ENCODE results near the gene KLHL29.

KLHL29 gene

DNA sequence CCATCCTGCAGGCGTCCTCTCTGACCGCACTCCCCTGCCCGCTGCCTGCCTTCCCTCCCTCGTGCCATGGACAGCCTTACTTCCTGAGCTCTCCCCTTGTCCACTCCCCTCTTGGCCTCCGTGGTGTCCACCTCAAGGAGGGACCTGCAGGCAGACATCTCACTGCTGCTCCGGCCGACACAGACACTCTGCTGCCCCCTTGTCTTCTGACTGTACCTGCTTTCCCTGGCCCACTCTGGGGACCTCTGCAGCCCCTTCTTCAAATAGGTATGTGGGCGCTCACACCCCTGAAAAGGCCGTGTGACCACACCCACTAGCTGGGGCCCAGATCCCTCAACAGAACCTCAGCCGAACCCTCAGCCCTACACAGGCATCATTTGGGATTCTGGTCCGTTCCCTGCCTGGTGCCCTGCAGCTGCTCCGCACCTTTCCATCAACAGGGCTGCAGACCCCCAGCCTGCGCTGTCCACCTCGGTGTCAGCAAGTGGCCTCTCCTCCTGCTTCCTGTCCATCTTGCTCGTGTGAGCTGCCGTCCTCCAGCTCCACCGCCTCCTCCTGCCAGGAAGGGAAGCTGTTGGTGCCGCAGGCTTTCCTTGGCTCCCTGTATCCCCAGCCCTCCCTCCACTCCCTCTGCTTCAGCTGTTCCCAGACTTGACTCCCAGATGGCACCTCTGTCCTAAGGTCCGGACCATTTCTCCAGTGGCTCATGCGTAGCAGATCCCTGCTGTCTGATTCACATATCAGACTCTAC, 94.1 kb downstream of the KLHL29 start:
- DNase-seq = no peak

- DNase-seq = no peak
Observed at GRCh38 chr2:23480957-23481797, 96.2 kb downstream of the KLHL29 start.

- DNase-seq = no peak
Observed at GRCh38 chr2:23482188-23482587, 97.2 kb downstream of the KLHL29 start.

DNA sequence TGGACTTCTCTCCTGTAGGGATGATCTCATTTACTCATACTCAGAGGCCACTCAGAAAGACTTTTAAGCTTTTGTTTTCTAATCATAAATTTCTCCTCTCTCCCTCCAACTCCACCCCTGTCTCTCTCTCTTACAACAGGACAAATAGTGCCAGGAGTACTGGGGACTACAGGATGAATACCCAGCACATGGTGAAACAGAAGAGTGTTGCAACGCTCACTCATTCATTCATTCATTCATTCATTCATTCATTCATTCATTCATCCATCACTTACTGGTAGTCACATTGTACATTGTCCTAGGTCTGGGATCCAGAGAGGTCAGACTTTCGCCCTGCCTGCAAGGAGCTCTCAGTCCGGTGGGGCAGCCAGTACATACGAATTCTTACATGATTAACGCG, 97.6 kb downstream of the KLHL29 start:
- DNase-seq = no peak

- DNase-seq = no peak
Observed at GRCh38 chr2:23483791-23484190, 98.8 kb downstream of the KLHL29 start.

DNA sequence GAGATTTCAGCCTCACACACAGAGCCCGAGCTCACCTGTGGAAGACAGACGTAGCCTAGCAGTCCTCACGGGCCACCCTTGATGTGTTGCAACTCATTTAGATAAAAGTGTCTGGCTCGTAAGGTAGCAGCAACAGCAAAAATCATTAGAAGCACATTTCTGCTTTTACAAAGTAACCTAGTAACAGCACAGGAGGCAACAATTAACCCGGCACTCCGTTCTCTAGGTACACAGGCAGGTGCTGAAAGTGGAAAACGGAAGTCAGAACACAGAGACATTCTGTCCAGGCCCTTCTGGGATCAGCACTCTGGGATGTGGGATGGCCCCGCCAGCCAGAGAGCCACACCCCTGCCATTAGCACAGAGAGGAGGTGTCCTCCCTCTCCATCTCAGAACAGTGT, 99.3 kb downstream of the KLHL29 start:
- no peak for DNase-seq

DNA sequence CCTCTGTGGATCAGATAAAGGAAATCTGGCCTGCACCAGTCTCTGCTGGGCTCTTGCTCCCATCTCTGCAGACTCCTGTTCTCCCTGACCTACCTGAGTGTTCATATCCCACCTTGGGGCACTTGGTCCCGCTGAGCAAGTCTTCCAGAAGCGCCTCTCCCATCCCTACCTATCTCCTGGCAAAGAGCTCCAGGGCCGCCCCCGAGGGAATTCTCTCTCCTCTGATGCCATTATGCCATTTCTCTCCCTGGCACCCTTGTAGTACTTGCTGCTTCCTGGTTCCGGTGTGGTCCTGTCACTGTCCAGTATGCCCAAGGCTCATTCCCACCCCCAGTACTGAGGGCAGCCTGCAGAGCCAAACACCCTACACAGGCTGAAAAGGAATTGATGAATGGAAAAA, 99.8 kb downstream of the KLHL29 start:
- no peak for DNase-seq

DNA sequence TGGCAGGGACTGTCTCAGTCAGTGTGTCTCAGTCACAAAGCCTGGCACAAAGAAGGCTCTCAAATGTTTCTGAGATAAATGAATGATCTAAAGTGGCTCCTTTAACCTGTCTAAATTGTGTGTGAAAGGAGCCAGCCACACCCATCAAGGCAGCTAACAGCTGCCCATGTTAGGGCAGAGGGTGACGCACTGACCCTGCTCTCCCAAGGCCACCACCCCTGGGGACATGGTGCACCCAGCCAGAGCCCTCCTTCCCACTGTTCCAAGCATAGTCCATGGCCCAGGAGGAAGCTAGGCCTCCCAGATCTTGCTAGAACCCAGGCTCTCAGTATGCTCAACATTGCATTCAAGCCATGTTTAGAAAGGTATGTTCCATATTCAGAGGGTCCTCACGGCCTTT, 100.3 kb downstream of the KLHL29 start:
- DNase-seq = no peak

DNA sequence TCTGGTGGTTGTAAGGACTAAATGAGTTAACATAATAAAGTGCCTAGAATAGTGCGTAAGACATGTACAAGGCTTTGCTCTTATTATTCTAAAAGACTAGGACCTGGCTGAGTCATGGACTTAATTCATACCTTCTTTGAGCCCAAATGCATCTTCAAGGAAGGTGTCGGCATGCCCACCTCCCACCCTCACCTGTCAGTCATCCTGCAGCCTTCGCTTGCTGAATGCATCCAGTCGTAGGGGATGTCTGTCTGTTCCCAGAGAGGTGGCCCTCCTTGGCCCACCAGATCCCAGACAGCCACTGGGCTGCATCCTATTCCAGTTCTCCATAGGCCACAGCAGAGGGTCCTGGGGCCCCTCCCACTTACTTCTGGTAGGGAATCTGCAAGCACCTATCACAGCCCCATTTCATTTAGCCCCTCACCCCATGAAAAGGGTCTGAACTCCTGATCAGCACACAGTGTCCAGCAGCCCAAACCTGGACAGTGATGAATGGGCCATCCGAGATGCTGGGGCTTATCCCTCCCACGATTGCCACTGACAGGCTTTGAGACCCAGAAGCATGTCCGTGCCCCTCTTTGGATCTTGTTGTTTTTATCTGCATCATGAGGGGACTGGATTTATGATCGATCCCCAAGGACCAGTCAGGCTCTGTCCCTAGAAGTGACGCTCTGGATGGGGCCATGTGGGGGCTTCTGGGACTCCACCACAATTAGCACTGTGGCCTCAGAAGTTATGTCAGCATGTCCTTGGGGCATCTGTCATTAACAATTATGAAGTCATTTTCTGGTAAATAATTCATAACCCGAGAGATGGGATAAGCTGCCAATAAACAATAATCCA, 101.1 kb downstream of the KLHL29 start:
- DNase-seq = no peak

DNA sequence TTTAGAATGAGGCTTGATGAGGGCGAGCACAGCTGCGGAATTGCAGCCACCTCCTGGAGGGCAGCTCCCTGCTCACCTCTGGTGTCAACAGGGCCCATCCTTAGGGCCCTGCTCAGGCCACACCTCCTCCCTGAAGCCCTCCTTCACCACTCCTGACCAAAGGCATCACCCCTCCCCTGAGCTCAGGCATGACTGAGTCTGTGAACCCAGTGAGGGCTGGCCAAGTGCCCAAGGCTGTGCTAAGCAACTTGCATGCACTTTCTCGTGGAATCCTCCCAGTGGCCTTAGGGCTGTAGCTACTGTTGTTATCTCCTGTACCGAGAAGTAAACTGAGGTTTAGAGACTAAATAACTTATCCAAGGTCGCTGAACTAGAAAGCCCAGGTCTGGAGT, 101.7 kb downstream of the KLHL29 start:
- no peak for DNase-seq

DNA sequence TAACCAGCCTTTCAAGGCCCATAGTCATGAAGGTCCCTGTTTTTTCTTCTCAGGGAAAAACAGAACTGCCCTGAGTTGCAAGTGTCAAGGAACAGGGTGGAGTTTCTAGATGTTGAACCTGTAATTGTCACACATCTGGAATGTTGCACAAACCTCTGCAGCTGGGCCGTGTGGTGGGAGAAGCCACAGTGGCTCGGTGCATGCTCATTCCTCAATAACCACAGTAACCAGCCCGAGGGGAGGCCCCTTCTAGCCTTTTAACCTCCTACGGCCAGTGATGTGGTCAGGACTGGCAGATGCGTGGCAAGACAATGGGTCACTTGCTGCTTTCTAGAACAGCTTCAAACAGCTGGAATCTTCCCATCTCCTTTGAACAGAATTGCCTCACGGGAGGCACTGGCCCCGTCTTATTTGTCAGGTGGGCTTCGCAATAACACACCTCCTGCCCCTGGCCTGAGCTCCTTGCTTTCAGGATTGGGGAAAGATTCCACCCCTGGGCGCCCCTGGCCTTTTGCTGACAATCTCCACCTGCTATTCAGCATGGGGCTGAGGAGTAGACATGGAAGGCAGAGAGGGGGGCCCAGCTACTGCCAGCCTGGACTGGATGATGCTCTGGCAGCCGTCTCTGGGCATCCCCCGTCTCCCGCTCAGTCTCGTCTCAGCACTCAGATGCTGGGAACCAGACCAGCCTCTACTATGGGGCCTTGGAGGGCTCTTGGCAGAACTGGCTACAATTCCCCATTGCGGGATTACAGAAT, 102.9 kb downstream of the KLHL29 start:
- DNase-seq = no peak

GRCh38 chr2:23488584-23488983, 103.6 kb downstream of the KLHL29 start:
- no peak for DNase-seq

- no peak for DNase-seq
Observed at GRCh38 chr2:23489471-23490322, 104.7 kb downstream of the KLHL29 start.

- no peak for DNase-seq
Observed at GRCh38 chr2:23491591-23492336, 106.8 kb downstream of the KLHL29 start.

DNA sequence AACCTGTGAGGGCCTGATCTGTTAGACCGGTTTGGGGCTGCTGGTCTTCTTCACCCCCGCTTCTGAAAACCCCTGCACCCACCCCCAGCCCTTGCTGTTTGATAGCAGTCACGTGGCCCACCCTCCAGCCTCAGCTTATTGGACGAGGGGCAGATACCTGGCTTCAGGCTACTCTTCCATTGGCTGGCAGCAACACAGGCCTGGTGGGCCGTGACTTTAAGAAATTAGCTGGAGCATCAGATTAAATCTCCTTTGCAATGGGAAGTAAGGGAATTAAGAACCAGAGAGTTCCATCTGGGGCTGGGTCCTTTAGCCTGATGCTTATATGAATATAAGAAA, 107.3 kb downstream of the KLHL29 start:
- DNase-seq = no peak

DNA sequence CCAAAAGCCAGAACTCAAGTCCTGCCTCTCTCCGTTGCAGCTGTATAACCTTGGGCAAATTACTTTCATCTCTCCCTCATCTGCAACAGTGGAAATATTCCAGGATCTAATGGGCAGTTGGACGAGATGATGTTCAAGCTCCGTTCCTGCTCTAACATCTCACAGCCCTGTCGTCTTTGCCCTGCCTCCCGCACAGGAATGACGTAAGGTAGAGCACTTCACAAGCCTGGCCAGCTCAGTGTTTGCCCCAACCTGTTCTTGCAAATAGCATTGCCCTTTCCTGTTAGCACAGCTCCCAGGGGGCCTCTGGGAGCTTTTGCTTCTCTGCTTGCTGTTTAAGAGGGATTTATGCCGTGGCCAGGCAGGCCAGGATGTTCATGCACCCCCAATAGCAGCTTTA, 107.9 kb downstream of the KLHL29 start:
- no peak for DNase-seq

DNA sequence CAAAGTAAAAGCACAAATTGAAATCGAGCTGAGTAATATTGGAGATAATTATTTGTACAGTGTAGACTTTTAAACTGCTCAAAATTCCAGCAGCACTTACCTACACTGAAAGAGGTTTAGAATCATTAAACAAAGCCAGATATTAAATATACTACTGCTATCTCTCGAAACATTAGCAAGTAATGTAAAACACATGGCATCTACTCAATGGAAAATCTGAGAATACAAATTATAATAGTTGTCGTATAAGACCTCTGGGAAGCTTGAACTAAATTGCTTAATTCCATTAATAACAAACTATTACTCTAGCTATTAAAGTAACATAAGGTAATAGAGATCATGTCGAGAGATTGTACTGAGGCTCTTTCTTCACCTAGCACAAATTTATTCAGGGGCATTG, 108.9 kb downstream of the KLHL29 start:
- DNase-seq = no peak

DNA sequence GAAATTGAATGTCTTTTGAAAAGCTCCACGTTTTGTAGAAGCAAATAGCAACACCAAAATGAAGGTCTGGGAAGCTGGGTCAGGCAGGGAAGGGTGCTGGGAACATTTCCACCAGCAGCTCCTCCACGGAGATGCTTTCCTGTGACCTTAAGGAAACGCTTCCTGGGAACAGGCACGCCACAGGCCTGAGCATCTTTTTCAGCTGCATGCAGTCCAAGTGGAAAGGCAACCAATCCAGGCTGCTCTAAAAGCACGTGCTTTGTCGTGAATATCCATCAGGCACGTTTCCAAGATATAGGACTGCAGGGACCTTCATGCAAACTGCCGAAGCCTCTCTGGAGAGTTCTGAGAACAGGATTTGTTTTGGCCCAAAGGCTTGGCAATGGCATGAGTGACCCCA, 109.3 kb downstream of the KLHL29 start:
- DNase-seq = no peak

GRCh38 chr2:23495661-23496114, 110.7 kb downstream of the KLHL29 start:
- no peak for DNase-seq

- DNase-seq = no peak
Observed at GRCh38 chr2:23496456-23496855, 111.5 kb downstream of the KLHL29 start.

DNA sequence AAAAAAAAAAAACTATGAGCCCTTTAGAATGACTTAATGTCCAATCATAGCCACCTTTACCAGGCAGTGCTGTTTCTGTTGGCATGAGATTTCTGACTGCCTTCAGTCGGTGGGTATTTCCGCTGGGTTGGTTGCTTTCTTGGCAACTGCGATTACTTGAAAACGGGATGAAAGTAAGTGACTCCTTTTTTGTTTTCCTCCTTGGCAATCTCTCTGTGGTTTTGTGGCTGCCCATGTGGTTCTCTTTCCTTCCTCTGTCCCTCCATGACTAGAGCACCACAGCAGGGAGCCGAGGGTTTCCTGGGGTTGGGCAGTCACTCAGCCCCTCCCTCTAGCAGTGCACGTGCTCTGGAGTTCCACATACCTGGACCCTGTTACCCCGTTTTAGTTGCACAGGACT, 112.1 kb downstream of the KLHL29 start:
- peak in 1 of 2 donors; percentile 0 for DNase-seq
